GM10248 (cell line): ENCODE data around the gene ROBO1.

Source experiments
- CTCF ChIA-PET: fragments of 300-600 bp; sonication (Branson Sonifier 250); formaldehyde crosslinking; extraction: SDS; loops from one replicate; lab custom pipeline; 2021; ENCODE audit warnings: antibody characterized with exemption; lab: Yijun Ruan, JAX
- POLR2A ChIA-PET: fragments of 350-650 bp; sonication (Branson Sonifier 250); formaldehyde crosslinking; extraction: SDS; loops from one replicate; lab custom pipeline; 2020; ENCODE audit warnings: antibody characterized with exemption; lab: Yijun Ruan, JAX
- DNase-seq: peaks from one replicate; pipeline ENCODE4 v3.0.0; 2012; ENCODE audit errors: extremely low spot score
- TF ChIP-seq, protein P1 (sequence below): IDR thresholded peaks from 2 replicates; pipeline ENCODE4 v1.5.1; 2012; ENCODE audit warnings: mild to moderate bottlenecking, low read depth; ENCODE audit errors: extremely low read depth, missing control alignments, control extremely low read depth

ROBO1 gene

DNA sequence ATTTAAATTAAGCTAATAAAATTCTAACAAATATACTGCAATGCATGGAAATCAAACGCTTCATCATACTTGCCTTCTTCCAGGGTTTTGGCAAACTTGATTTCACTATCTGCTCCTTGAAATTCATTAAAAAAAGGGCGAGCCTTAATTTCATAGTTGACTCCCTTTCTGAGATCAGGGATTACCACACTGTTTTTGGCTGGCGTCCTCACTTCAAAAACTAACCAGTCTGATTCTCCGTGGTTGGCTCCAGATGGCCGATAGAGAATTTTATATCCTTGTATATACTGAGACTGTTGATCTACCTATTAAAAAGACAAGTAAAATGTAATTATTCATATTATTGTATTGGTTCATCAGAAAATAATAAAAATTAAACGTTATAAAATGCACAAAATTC lies 1106.8 kb downstream of the ROBO1 start:
- DNase-seq = no peak
- ChIA-PET CTCF (interaction anchor here (1.2 to 2.0 kb wide), 4 partner anchors 11 to 701 kb away, joined by 3 to 8 read pairs (median 6); no protein-coding TSS in a partner anchor), POLR2A (no interaction called here)
- TF ChIP-seq, protein P1, sequence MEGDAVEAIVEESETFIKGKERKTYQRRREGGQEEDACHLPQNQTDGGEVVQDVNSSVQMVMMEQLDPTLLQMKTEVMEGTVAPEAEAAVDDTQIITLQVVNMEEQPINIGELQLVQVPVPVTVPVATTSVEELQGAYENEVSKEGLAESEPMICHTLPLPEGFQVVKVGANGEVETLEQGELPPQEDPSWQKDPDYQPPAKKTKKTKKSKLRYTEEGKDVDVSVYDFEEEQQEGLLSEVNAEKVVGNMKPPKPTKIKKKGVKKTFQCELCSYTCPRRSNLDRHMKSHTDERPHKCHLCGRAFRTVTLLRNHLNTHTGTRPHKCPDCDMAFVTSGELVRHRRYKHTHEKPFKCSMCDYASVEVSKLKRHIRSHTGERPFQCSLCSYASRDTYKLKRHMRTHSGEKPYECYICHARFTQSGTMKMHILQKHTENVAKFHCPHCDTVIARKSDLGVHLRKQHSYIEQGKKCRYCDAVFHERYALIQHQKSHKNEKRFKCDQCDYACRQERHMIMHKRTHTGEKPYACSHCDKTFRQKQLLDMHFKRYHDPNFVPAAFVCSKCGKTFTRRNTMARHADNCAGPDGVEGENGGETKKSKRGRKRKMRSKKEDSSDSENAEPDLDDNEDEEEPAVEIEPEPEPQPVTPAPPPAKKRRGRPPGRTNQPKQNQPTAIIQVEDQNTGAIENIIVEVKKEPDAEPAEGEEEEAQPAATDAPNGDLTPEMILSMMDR = no peak

DNA sequence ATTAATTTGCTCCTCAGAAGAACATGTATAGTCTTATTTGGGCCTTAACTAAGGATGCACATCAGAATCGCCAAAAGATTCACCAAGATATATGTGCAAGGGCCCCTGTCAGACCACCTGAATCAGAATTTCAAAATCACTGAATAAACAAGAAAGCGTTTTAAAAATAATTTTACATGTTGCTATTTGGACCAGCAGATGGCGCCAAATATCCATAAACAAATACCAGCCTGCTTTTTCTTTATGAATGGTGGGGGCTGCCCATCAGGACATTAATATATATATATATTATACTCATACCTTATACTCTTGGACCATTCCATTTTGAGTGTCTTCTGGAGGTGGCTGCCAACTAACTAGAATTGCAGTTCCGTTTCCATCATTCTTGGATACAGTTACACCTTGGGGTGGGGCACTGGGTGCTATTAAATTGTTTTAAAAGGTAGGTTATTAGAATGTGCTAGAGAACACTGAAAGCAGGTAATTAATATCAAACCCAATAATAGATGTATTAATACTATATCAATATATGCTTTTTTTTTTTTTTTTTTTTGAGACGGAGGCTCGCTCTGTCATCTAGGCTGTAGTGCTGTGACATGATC lies 1108.3 kb downstream of the ROBO1 start:
- CTCF ChIA-PET = interaction anchor here (1.6 kb wide), 1 partner anchor 375 kb away, joined by 4 read pairs; no protein-coding TSS in a partner anchor
- TF ChIP-seq, protein P1 = peak; percentile 33
- POLR2A ChIA-PET = no interaction called here
- peak; percentile 11 for DNase-seq

DNA sequence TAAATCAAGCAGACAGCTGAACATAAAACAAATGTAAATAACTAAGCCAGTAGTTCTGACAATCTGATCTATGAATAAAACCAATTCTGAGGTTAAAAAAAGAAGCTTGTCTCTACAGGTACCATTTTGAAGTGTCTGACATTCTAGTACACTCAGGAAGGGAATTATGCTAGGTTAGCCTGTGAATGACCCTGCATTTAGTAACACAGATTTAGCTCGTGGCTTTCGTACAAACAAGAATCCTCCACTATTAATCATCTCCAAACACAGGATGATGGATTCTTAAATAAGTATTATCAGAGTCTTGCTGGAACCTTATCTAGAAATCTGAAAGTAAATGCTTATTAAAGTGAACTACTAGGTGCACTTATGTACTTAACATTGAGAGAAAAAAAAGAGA lies 1120.1 kb downstream of the ROBO1 start:
- CTCF ChIA-PET = interaction anchor here (0.8 to 2.7 kb wide), 4 partner anchors 9 to 18 kb away, joined by 3 to 7 read pairs (median 4); no protein-coding TSS in a partner anchor
- POLR2A ChIA-PET = no interaction called here
- DNase-seq = no peak

DNA sequence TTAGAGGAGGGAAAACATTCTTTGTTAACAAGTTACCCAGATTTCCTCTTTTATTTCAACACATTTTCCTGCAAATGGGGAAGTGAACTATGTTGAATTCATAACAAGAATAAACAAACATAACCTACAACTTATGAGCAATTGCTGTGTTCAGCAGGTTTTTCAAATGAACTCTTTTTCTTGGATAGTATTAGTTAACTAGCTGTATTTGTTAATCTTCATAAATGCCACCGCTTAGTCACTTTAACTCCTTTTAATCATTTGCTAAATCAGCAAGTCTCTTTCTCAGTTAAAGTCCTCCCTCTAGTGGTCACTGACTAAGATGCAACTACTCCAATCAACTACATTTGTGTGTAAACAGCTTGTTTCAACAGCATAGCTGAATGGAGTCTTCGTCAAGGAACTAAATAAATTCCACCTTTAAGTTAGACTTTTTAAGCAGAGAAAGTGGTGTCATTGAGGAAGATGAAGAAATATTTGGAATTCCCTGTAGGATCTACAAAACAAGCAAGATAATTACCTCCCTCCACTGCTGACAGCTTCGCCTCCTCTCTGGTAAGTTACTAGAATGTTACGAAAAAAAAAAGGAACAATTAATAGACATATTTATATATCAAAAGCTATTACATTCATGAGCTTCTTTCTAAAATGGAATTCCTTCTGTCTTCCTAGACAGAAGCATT lies 1122.0 kb downstream of the ROBO1 start:
- TF ChIP-seq, protein P1 = peak; percentile 81
- DNase-seq = peak; percentile 25
- ChIA-PET POLR2A (no interaction called here), CTCF (interaction anchor here (0.9 to 2.4 kb wide), 9 partner anchors 8 to 1298 kb away, joined by 3 to 7 read pairs (median 5); no protein-coding TSS in a partner anchor)

More for the DNA sequence above, 1120.1 kb downstream of the ROBO1 start:
- TF ChIP-seq, protein P1 = no peak

DNA sequence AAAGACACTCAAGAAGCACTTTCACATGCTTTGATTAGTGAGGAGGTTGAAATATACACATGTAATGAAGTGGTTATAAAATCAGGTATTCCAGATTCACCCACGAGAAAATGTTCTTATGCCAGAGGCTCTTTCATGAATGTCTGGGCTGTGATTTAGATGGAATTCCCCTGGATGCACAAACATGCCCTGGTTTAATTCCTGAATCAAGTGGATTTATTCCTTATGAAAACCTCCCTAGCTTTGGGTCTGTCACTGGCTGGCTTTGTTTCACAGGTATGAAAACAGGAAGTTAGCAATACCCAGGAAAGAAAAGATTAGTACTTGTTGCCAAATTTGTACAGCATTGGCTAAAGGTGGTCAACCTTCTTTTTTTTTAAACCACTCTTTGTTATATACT lies 1123.0 kb downstream of the ROBO1 start:
- TF ChIP-seq, protein P1 = no peak
- POLR2A ChIA-PET = no interaction called here
- CTCF ChIA-PET = interaction anchor here (0.9 to 2.4 kb wide), 6 partner anchors 7 to 713 kb away, joined by 3 to 6 read pairs (median 5); no protein-coding TSS in a partner anchor
- no peak for DNase-seq

DNA sequence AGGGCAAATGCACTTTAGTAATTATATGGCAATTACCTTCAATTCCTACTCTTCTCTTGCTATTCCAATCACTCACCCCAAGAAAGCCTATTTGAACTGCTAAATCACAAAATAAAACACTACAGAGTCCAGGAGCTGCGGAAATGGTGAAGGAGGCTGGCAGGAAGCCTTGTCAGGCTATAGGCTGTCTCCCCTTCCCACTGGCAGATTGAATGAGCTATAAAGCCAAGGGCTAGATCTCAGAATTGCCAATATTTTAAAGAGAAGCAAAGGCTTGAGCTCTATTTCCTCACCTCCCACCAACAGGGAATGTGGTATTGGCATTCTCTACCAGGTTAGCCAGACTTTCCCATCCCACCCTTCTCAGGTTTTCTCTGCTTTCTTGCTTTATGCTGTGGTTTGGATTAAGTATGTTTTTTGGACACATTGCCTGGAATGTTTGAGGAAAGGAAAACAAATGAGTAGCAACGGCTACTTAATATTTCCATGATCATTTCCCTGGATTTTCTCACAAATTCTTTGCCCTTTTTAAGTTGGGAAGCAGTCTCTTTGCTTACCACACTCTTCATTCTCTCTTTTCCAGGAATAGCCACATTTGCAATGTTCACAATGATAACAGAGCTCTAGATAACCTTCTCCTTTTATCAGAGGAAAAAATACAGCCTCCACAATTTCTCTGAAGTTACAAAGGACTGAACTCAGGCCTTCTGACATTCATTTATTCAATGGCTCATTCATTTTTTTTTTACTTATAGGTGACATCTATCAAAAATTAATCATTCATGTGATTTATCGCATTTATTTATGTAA lies 1125.4 kb downstream of the ROBO1 start:
- ChIA-PET POLR2A (no interaction called here), CTCF (interaction anchor here (1.4 to 1.6 kb wide), 3 partner anchors 10 to 719 kb away, joined by 3 to 5 read pairs (median 4); no protein-coding TSS in a partner anchor)
- TF ChIP-seq, protein P1 = no peak
- DNase-seq = no peak
